ENCODE data around the gene TXNDC2.
"Not testable (repeated sequence)": the region's sequence is repeated elsewhere in the genome, so short reads cannot be mapped to it uniquely, and the experiment has no call there.

GRCh38 chr18:9891515-9891914 lies 5.7 kb downstream of the TXNDC2 start:
- not testable (repeated sequence) for TF ChIP-seq RFX5 (IDR thresholded peaks at IDR 0.05; ENCODE audit: low read depth, low read length); CEBPB (IDR thresholded peaks at IDR 0.05; ENCODE audit: low read depth, low read length); SMC3 (IDR thresholded peaks at IDR 0.05; ENCODE audit: low read depth, low read length); RAD21 (IDR thresholded peaks at IDR 0.05; ENCODE audit: low read length); MAZ (IDR thresholded peaks at IDR 0.05; ENCODE audit: borderline replicate concordance, low read depth, low read length)
- TF ChIP-seq, protein P1, sequence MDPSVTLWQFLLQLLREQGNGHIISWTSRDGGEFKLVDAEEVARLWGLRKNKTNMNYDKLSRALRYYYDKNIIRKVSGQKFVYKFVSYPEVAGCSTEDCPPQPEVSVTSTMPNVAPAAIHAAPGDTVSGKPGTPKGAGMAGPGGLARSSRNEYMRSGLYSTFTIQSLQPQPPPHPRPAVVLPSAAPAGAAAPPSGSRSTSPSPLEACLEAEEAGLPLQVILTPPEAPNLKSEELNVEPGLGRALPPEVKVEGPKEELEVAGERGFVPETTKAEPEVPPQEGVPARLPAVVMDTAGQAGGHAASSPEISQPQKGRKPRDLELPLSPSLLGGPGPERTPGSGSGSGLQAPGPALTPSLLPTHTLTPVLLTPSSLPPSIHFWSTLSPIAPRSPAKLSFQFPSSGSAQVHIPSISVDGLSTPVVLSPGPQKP (IDR thresholded peaks at IDR 0.05; ENCODE audit: borderline replicate concordance, low read depth, low read length) = not testable (repeated sequence)
- TF ChIP-seq, protein P2, sequence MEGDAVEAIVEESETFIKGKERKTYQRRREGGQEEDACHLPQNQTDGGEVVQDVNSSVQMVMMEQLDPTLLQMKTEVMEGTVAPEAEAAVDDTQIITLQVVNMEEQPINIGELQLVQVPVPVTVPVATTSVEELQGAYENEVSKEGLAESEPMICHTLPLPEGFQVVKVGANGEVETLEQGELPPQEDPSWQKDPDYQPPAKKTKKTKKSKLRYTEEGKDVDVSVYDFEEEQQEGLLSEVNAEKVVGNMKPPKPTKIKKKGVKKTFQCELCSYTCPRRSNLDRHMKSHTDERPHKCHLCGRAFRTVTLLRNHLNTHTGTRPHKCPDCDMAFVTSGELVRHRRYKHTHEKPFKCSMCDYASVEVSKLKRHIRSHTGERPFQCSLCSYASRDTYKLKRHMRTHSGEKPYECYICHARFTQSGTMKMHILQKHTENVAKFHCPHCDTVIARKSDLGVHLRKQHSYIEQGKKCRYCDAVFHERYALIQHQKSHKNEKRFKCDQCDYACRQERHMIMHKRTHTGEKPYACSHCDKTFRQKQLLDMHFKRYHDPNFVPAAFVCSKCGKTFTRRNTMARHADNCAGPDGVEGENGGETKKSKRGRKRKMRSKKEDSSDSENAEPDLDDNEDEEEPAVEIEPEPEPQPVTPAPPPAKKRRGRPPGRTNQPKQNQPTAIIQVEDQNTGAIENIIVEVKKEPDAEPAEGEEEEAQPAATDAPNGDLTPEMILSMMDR (conservative IDR thresholded peaks at IDR 0.05; ENCODE audit: low read depth, low read length) = not testable (repeated sequence)
